Nephron (organoid): ENCODE results near the gene MYBPC3.
A peak's percentile ranks its signal among the peaks of the same experiment; 100 is the strongest.

Experiments
- H3K27ac Mint-ChIP-seq, 3 experiments: 2 replicates each; pipeline ENCODE4 v1.8.0; 2020; ENCODE audit warnings: mixed read lengths in 3 of 3, mild to moderate bottlenecking in 2 of 3, moderate library complexity in 1 of 3
- H3K27me3 Mint-ChIP-seq: 2 replicates; pipeline ENCODE4 v1.8.0; 2021; ENCODE audit warnings: low read depth, mild to moderate bottlenecking, moderate library complexity, mixed read lengths
- H3K36me3 Mint-ChIP-seq: 2 replicates; pipeline ENCODE4 v1.8.0; 2020; ENCODE audit warnings: low read depth, mixed read lengths
- H3K4me1 Mint-ChIP-seq: 2 replicates; pipeline ENCODE4 v1.8.0; 2020; ENCODE audit warnings: mixed read lengths
- H3K4me3 Mint-ChIP-seq, 3 experiments: 2 replicates each; pipeline ENCODE4 v1.8.0; 2020; ENCODE audit warnings: mild to moderate bottlenecking in 3 of 3, mixed read lengths in 3 of 3, moderate library complexity in 2 of 3
- H3K9me3 Mint-ChIP-seq: 2 replicates; pipeline ENCODE4 v1.8.0; 2020; ENCODE audit warnings: mixed read lengths
- CTCF ChIP-seq, 3 experiments: fragments of 200-600 bp; sonication (generic); IDR thresholded peaks; one replicate each; pipeline ENCODE4 v1.5.0; 2021; ENCODE audit warnings: antibody characterized with exemption in 3 of 3; ENCODE audit not compliant: unreplicated experiment in 3 of 3

Gene MYBPC3

GRCh38 chr11:47342036-47342803, 10.3 kb downstream of the MYBPC3 start:
- H3K9me3 Mint-ChIP-seq, result no peaks in the 10 kb centered on the region
- H3K4me3 Mint-ChIP-seq, result no peak overlapping the region

GRCh38 chr11:47340980-47341775, 11.3 kb downstream of the MYBPC3 start:
- Mint-ChIP-seq H3K27me3 (peaks cover 20% of the 10 kb centered on the region), H3K36me3 (no peaks in the 10 kb centered on the region), H3K4me1 (peaks cover 7% of the 10 kb centered on the region), H3K4me3 (no peak overlapping the region), H3K9me3 (no peaks in the 10 kb centered on the region), H3K27ac (peak overlapping the region in 1 of 3 experiments; percentile 4)
- TF ChIP-seq CTCF (IDR thresholded peaks at IDR 0.05; ENCODE audit: unreplicated experiment in 3 of 3), result no peak

More at GRCh38 chr11:47342036-47342803, 10.3 kb downstream of the MYBPC3 start:
- H3K27ac Mint-ChIP-seq, result no peak overlapping the region
- peaks cover 20% of the 10 kb centered on the region for H3K27me3 Mint-ChIP-seq
- no peaks in the 10 kb centered on the region for H3K36me3 Mint-ChIP-seq
- H3K4me1 Mint-ChIP-seq, result peaks cover 7% of the 10 kb centered on the region
- no peak for TF ChIP-seq CTCF (IDR thresholded peaks at IDR 0.05; ENCODE audit: unreplicated experiment in 3 of 3)

GRCh38 chr11:47340010-47340409, 12.5 kb downstream of the MYBPC3 start:
- H3K9me3 Mint-ChIP-seq, result no peaks in the 10 kb centered on the region
- TF ChIP-seq CTCF (IDR thresholded peaks at IDR 0.05; ENCODE audit: unreplicated experiment in 3 of 3), result no peak
- H3K27me3 Mint-ChIP-seq, result peaks cover 20% of the 10 kb centered on the region
- H3K4me1 Mint-ChIP-seq, result peaks cover 7% of the 10 kb centered on the region
- H3K36me3 Mint-ChIP-seq, result no peaks in the 10 kb centered on the region
- no peak overlapping the region for H3K27ac Mint-ChIP-seq
- no peak overlapping the region for H3K4me3 Mint-ChIP-seq

- Mint-ChIP-seq H3K27ac (no peak overlapping the region), H3K4me1 (peaks cover 7% of the 10 kb centered on the region), H3K4me3 (no peak overlapping the region), H3K36me3 (no peaks in the 10 kb centered on the region), H3K27me3 (peaks cover 18% of the 10 kb centered on the region), H3K9me3 (no peaks in the 10 kb centered on the region)
- no peak for TF ChIP-seq CTCF (IDR thresholded peaks at IDR 0.05; ENCODE audit: unreplicated experiment in 3 of 3)
Measured at GRCh38 chr11:47338396-47339241, 13.9 kb downstream of the MYBPC3 start.

- Mint-ChIP-seq H3K9me3 (no peaks in the 10 kb centered on the region), H3K27me3 (peaks cover 14% of the 10 kb centered on the region), H3K36me3 (no peaks in the 10 kb centered on the region), H3K4me1 (peaks cover 7% of the 10 kb centered on the region), H3K4me3 (no peak overlapping the region), H3K27ac (no peak overlapping the region)
- TF ChIP-seq CTCF (IDR thresholded peaks at IDR 0.05; ENCODE audit: unreplicated experiment in 3 of 3), result no peak
Measured at GRCh38 chr11:47337229-47337924, 15.1 kb downstream of the MYBPC3 start.
